Dermis blood vessel endothelial cell (primary cell): ENCODE measurements around the gene POLDIP2. TPM values are rescaled to one million over a fixed set of nuclear protein-coding genes. Genes with fewer than 3 reads are reported as not detected.

Experiments used
- DNase-seq: peaks from one replicate; pipeline ENCODE4 v3.0.0; 2010
- total RNA-seq: library from RNA; depleted of rRNA; stranded (reverse); fragments of >200 nt; gene quantifications from 2 replicates; pipeline ENCODE4 v1.2.3, GENCODE V29; 2014

The POLDIP2 gene
- total RNA-seq, 1 donor from 2014 or later: 69.4 TPM

DNA sequence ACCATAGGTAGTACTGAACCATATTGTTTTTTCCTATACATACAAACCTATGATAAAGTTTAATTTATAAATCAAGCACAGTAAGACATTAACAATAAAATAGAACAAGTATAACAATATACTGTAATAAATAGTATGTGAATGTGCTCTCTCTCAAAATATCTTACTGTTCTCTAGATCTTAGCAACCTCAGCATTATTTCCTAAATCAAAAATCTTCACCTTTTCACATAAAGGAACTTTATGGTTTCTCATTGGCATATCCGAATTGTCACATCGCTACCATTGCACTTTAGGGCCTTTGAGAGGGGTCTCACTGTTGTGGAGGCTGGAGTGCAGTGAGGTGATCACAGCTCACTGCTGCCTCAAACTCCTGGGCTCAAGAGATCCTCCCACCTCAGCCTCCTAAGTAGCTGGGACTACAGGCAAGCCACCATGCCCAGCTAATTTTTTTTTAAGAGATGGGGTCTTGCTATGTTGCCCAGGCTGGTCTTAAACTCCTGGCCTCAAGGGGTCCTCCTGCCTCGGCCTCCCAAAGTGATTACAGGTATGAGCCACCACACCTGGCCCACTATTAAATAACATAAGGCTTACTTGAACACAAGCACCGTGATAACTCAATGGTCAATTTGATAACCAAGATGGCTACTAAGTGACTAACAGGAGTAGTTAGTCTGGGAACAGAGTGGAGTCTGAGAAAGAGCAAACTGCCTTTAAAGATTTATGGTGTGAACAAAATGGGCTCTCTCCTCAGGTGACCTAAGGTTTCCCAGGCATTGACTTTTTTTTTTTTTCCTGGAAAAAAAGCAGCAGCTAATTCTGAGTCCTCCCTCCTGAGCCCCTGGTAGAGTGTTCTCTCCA lies 41.3 kb downstream of the POLDIP2 start:
- no peak for DNase-seq

DNA sequence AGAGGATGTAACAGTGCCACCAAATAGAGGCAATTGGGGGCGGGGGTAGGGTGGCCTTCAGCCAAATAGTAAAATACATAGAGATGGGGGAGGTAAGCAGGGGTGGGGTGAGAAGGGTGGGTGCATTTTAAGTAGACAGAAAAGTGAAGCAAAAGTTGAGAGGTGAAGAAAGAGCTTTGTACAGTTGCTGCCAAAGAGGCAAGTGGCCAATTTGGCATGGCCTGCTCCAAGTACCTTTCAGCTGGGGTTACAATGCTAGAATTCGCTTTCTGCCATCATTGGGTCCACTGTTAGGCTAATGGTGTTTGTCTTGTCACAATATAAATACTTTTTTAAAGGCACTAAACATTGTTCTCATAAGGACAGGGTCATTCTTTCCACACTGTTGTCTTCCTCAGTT lies 43.5 kb downstream of the POLDIP2 start:
- no peak for DNase-seq

GRCh38 chr17:28306954-28307401 lies 50.3 kb downstream of the POLDIP2 start:
- DNase-seq: no peak

GRCh38 chr17:28298449-28298848 lies 58.9 kb downstream of the POLDIP2 start:
- no peak for DNase-seq

Other genes with a start within 250 kb of the POLDIP2 start
- gene TMEM97, start 38.3 kb downstream of the POLDIP2 start, total RNA-seq: 9.0 and 27.4 TPM in 2 replicates
- 35.3 and 61.4 TPM in 2 replicates for gene IFT20, start 22.1 kb downstream of the POLDIP2 start, total RNA-seq
- gene TNFAIP1, start 21.8 kb downstream of the POLDIP2 start, total RNA-seq: 107 and 108 TPM in 2 replicates
- gene SEBOX, start 7.7 kb upstream of the POLDIP2 start, total RNA-seq: not detected in 2 replicates
- gene VTN, start 12.8 kb upstream of the POLDIP2 start, total RNA-seq: 0.14 and 0.34 TPM in 2 replicates
- 4.2 and 5.1 TPM in 2 replicates for gene SARM1, start 14.2 kb upstream of the POLDIP2 start, total RNA-seq
- 1.9 and 2.9 TPM in 2 replicates for gene SLC46A1, start 48.7 kb upstream of the POLDIP2 start, total RNA-seq
- not detected in 2 replicates for gene SLC13A2, start 116.1 kb upstream of the POLDIP2 start, total RNA-seq
- gene FOXN1, start 148.8 kb upstream of the POLDIP2 start, total RNA-seq: not detected in 2 replicates
- gene UNC119, start 195.1 kb upstream of the POLDIP2 start, total RNA-seq: 31.9 and 32.0 TPM in 2 replicates
- 65.9 and 86.0 TPM in 2 replicates for gene PIGS, start 214.0 kb upstream of the POLDIP2 start, total RNA-seq
- gene ALDOC, start 219.4 kb upstream of the POLDIP2 start, total RNA-seq: 23.5 and 29.9 TPM in 2 replicates
- gene SPAG5, start 241.5 kb upstream of the POLDIP2 start, total RNA-seq: 10.6 and 47.7 TPM in 2 replicates